Measurements from ENCODE around the gene ITIH2.

GRCh38 chr10:7768417-7768816 lies 65.3 kb downstream of the ITIH2 start:
- TF ChIP-seq, protein P1, sequence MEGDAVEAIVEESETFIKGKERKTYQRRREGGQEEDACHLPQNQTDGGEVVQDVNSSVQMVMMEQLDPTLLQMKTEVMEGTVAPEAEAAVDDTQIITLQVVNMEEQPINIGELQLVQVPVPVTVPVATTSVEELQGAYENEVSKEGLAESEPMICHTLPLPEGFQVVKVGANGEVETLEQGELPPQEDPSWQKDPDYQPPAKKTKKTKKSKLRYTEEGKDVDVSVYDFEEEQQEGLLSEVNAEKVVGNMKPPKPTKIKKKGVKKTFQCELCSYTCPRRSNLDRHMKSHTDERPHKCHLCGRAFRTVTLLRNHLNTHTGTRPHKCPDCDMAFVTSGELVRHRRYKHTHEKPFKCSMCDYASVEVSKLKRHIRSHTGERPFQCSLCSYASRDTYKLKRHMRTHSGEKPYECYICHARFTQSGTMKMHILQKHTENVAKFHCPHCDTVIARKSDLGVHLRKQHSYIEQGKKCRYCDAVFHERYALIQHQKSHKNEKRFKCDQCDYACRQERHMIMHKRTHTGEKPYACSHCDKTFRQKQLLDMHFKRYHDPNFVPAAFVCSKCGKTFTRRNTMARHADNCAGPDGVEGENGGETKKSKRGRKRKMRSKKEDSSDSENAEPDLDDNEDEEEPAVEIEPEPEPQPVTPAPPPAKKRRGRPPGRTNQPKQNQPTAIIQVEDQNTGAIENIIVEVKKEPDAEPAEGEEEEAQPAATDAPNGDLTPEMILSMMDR (IDR thresholded peaks at IDR 0.05; ENCODE audit: borderline replicate concordance, extremely low read depth, low read length, poor library complexity, severe bottlenecking), result no peak
- no peak for TF ChIP-seq EZH2 (IDR thresholded peaks at IDR 0.05; ENCODE audit: borderline replicate concordance, low read depth, low read length, severe bottlenecking)
